Heart right ventricle (tissue), 16 donors: Measurements from ENCODE around the gene CYP4A11. TPM values are rescaled to one million over a fixed set of nuclear protein-coding genes. Genes with fewer than 3 reads are reported as not detected.
A peak's percentile ranks its signal among the peaks of the same experiment; 100 is the strongest.
"Not testable (repeated sequence)": the region's sequence is repeated elsewhere in the genome, so short reads cannot be mapped to it uniquely, and the experiment has no call there.

Experiments
- ATAC-seq, 8 donors: fragments of 200-7000 bp; cut with Tn5 transposase; one replicate each; pipeline ENCODE4 v1.9.1; 2020; ENCODE audit warnings: mild to moderate bottlenecking in 8 of 8, moderate library complexity in 8 of 8, moderate number of reproducible peaks in 1 of 8
- DNase-seq, 2 donors: peaks; one replicate each; pipeline ENCODE4 v3.0.0-alpha.2; 2020
- H3K27ac ChIP-seq, 10 donors: fragments of 200-600 bp; sonication (generic) in 2 of 10; one replicate each; pipeline versions ENCODE4 v1.5.0 to v1.8.0; 2020 to 2022; ENCODE audit warnings: mild to moderate bottlenecking in 3 of 10
- H3K27me3 ChIP-seq, 7 donors: fragments of 200-600 bp; one replicate each; pipeline ENCODE4 v1.8.0; 2021 to 2022; ENCODE audit warnings: mild to moderate bottlenecking in 2 of 7
- H3K36me3 ChIP-seq, 9 donors: fragments of 200-600 bp; sonication (generic) in 1 of 9; one replicate each; pipeline versions ENCODE4 v1.5.0 to v1.8.0; 2020 to 2022; ENCODE audit warnings: mild to moderate bottlenecking in 2 of 9
- H3K4me1 ChIP-seq, 9 donors: fragments of 200-600 bp; sonication (generic) in 1 of 9; one replicate each; pipeline versions ENCODE4 v1.5.0 to v1.8.0; 2020 to 2022; ENCODE audit warnings: mild to moderate bottlenecking in 4 of 9
- H3K4me3 ChIP-seq, 10 donors: fragments of 200-600 bp; sonication (generic) in 2 of 10; one replicate each; pipeline versions ENCODE4 v1.5.0 to v1.8.0; 2020 to 2022; ENCODE audit warnings: mild to moderate bottlenecking in 7 of 10, moderate library complexity in 2 of 10
- H3K9me3 ChIP-seq, 11 donors: fragments of 200-600 bp in 10 of 11; sonication (generic) in 2 of 11; one replicate each; pipeline versions ENCODE4 v1.5.0 to v1.8.0; 2013 to 2022; ENCODE audit warnings: mild to moderate bottlenecking in 2 of 11, control low read depth in 1 of 11, moderate library complexity in 1 of 11
- WGBS, 2 donors: extraction: QIAGEN DNeasy Blood & Tissue Kit; methylation state at CpG; one replicate each; pipeline ENCODE4 v1.1.7; 2013; ENCODE audit warnings: inconsistent platforms in 1 of 2; 5-methylcytosine and 5-hydroxymethylcytosine counted together
- intact Hi-C, 10 donors: fragments of 100-400 bp; cut with DNase I; formaldehyde crosslinking; loops; one replicate each; pipeline versions ENCODE4 v1.11.1 to v1.14.2; 2022
- polyA plus RNA-seq, 2 donors: library from polyadenylated mRNA; stranded (reverse); fragments of 200-250 nt; gene quantifications; one replicate each; pipeline ENCODE4 v1.2.3, GENCODE V29; 2013
- total RNA-seq, 10 donors: library from RNA; stranded (reverse); fragmentation: NEBNext Ultra II Directional in 3 of 10; extraction: Animal tissue kit (Norgen Biotek cat#: 25700) in 3 of 10; gene quantifications; one replicate each; pipeline versions ENCODE4 v1.2.1 to v1.2.4, GENCODE V29; 2021 to 2023
- TF ChIP-seq, protein P1 (sequence below), 9 donors: fragments of 200-600 bp; sonication (generic) in 2 of 9; IDR thresholded peaks; one replicate each; pipeline versions ENCODE4 v1.5.0 to v1.8.0; 2021 to 2022; ENCODE audit warnings: antibody characterized with exemption in 9 of 9, mild to moderate bottlenecking in 5 of 9, moderate library complexity in 1 of 9
- donor health status: Arrhythmogenic right ventricular cardiomyopathy.
- donor health status: ischemic (EF 13 %, LVEDD 7.1; RV severe dilation, severe dysfunction).
- donor health status: healthy with polysubstance abuse.
- donor health status: DM: no; HTN: yes; CAD: no.
- donor health status: DM: no; HTN: no; CAD: no.
- donor health status: ischemic (EF 25% LVEDD 6.9; RV normal size, moderate dysfunction).
- donor health status: ischemic (EF 25% LVEDD 5.7; RV mildly dilated, moderate dysfunction).
- donor health status: healthy.
- donor health status: DM: yes; HTN: yes; CAD: no.
- donor health status: Ischemic cardiomyopathy.
- donor health status: ischemic (EF 35%, LVEDD 5.7; RV mildly dilated, moderate dysfunction).
- donor health status: nonischemic (EF 11% LVEDD 7.7; RV severe dilation, severe dysfunction).
- donor health status: DM: yes; HTN: yes; CAD: no.
- donor health status: PGD.
- donor health status: ischemic (EF 29% LVEDD 5.4; RV normal size, mild dysfunction).
- donor health status: nonischemic (EF 23%, LVEDD 6.1; RV moderate dilation, normal function).

CYP4A11 gene
- total and polyA plus RNA-seq, 12 donors, result 0.01 to 0.25 (median 0.15) TPM; not detected in 9

DNA sequence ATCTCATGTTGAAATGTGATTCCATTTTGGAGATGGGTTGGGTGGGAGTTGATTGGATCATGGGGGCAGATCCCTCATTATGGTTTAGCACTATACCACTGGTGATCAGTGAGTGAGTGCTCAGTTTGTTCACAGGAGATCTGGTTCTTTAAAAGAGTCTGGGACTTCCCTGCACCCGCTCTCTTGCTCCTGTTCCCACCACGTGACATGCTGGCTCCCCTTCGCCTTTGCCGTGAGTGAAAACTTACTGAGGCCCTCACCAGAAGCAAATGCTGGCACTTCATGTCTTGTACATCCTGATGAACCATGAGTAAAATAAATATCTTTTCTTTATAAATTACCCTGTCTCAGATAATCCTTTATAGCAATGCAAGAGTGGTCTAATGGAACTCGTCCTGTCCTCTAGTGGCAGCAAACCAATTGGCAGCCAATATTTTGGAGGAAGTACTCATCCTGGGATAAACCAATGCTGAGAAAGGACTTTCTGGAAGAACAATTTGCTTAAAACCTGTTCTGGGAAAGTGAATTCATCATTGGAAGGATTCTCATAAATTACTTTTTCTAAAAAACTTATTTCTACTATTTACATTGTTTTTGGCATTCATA lies 27.8 kb upstream of the CYP4A11 start:
- no peaks in the 10 kb centered on the region for H3K4me1 ChIP-seq
- ATAC-seq, result no peak
- TF ChIP-seq, protein P1, sequence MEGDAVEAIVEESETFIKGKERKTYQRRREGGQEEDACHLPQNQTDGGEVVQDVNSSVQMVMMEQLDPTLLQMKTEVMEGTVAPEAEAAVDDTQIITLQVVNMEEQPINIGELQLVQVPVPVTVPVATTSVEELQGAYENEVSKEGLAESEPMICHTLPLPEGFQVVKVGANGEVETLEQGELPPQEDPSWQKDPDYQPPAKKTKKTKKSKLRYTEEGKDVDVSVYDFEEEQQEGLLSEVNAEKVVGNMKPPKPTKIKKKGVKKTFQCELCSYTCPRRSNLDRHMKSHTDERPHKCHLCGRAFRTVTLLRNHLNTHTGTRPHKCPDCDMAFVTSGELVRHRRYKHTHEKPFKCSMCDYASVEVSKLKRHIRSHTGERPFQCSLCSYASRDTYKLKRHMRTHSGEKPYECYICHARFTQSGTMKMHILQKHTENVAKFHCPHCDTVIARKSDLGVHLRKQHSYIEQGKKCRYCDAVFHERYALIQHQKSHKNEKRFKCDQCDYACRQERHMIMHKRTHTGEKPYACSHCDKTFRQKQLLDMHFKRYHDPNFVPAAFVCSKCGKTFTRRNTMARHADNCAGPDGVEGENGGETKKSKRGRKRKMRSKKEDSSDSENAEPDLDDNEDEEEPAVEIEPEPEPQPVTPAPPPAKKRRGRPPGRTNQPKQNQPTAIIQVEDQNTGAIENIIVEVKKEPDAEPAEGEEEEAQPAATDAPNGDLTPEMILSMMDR (IDR thresholded peaks at IDR 0.05), result peak in 2 of 9 donors; percentile 10 to 12
- H3K4me3 ChIP-seq, result no peak overlapping the region
- no peaks in the 10 kb centered on the region for H3K36me3 ChIP-seq
- H3K27ac ChIP-seq, result no peak overlapping the region
- H3K9me3 ChIP-seq, result peaks cover 0 to 9% (median 6%) of the 10 kb centered on the region in 11 donors
- H3K27me3 ChIP-seq, result no peaks in the 10 kb centered on the region
- WGBS, 2 donors, result 68 to 72% methylated on average over 5 of the region's 5 CpGs
- intact Hi-C loops, result no loop called here
- DNase-seq, result no peak

DNA sequence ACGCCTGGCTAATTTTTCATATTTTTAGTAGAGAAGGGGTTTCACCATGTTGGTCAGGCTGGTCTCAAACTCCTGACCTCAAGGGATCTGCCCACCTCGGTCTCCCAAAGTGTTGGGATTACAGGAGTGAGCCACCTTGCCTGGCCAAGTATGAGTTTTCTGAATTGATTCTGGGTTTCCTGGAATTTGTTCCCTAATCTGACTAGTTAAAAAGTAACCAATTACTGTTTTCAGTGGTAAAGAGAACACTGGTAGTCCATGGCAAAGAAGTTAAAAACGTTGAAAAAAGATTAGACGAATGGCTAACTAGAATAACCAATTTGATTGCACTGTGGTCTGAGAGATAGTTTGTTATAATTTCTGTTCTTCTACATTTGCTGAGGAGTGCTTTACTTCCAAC lies 21.0 kb upstream of the CYP4A11 start:
- H3K4me3 ChIP-seq, H3K27ac ChIP-seq, H3K4me1 ChIP-seq, DNase-seq, H3K27me3 ChIP-seq, H3K9me3 ChIP-seq, H3K36me3 ChIP-seq, ATAC-seq, intact Hi-C loops: not testable (repeated sequence)
- 62 to 74% methylated on average over 4 of the region's 4 CpGs for WGBS, 2 donors

DNA sequence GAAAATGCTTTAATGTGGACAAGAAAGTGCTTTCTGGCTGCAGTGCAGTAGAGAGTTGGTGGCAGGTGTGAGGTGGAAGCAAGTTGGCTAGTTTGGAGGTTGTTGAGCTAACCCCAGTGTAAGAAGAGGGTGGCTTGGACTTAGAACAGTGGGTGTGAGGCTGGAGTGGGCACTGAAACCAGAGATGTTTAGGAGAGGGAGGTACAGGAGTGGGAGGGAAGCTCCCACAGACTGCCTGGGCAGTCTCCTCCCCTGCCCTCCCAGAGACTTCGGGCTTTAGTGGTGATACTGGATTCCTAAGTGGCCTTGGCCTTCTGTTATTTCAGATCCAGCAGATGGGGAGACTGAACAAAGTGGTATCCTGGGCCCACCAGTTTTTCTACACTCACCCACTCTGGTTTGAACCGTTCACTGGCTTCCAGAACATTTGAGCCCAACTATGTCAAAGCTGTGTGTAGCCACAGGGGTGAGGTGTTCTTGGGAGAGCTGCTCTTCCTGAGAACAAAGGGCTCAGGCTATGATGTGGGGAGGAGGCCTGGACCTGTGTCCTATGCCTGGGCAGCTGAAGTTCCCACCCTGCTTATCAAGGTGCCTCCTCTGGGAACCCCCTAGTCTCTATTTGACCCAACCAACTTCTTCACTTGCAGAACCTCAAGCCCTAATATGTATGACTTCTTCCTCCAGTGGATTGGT lies 19.9 kb upstream of the CYP4A11 start:
- intact Hi-C loops, result no loop called here
- H3K36me3 ChIP-seq, result no peaks in the 10 kb centered on the region
- H3K9me3 ChIP-seq, result peaks cover 0 to 9% (median 0%) of the 10 kb centered on the region in 11 donors
- no peak overlapping the region for H3K27ac ChIP-seq
- no peaks in the 10 kb centered on the region for H3K27me3 ChIP-seq
- ATAC-seq, result no peak
- 71 to 72% methylated on average over 2 of the region's 2 CpGs for WGBS, 2 donors
- H3K4me3 ChIP-seq, result no peak overlapping the region
- DNase-seq, result no peak
- TF ChIP-seq, protein P1 (IDR thresholded peaks at IDR 0.05), result no peak
- H3K4me1 ChIP-seq, result no peaks in the 10 kb centered on the region

DNA sequence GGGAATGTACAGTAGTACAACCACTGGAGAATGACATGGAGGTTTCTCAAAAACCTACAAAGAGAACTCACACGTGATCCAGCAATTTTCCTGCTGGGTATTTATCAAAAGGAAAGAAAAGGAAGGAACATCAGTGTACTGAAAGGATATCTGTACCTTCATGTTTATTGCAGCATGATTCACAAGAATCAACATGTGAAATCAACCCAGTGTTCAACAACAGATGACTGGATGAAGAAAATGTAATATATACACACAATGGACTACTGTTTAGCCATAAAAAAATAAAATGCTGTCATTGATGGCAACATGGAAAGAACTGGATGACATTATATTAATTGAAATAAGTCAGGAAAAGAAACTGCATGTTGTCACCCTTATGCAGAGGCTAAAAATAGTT lies 19.0 kb upstream of the CYP4A11 start:
- ATAC-seq, result no peak

DNA sequence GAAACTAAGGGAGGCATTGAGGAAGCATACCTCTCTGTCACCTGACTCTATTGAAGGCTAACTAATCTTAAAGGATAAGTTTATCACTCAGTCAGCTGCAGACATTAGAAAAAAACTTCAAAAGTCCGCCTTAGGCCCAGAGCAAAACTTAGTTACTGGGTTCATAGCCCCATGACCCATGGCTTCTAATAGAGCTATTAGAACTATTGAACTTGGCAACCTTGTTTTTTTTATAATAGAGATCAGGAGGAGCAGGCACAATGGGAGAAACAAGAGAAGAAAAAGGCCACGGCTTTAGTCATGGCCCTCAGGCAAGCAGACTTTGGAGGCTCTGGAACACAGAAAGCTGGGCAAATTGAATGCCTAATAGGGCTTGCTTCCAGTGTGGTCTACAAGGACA lies 13.8 kb upstream of the CYP4A11 start:
- 76 to 77% methylated on average over 2 of the region's 2 CpGs for WGBS, 2 donors

More for the DNA sequence above, 19.0 kb upstream of the CYP4A11 start:
- DNase-seq, result no peak
- no peaks in the 10 kb centered on the region for H3K27me3 ChIP-seq
- H3K9me3 ChIP-seq, result peaks cover 0 to 9% (median 0%) of the 10 kb centered on the region in 11 donors
- H3K4me3 ChIP-seq, result no peak overlapping the region
- 38 to 46% methylated on average over 1 of the region's 1 CpG for WGBS, 2 donors
- no peaks in the 10 kb centered on the region for H3K36me3 ChIP-seq
- intact Hi-C loops, result no loop called here
- H3K4me1 ChIP-seq, result no peaks in the 10 kb centered on the region
- TF ChIP-seq, protein P1 (IDR thresholded peaks at IDR 0.05), result no peak
- no peak overlapping the region for H3K27ac ChIP-seq

DNA sequence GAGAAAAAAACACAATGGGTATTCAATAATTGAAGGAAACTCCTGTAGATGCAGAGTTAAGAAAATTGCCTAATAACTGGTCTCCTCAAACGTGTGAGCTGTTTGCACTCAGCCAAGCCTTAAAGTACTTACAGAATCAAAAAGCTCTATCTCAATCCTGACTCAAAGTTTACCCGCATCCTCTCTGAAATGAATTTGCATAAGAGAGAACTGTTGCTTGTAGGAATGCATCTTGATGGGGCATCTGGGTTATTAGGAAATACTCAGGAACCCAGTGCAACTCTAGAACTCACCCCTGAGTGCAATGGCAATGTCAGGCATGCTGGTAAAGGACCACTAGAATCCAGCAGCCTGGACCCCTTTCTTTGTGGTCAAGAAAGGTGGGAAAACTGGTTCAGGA lies 12.6 kb upstream of the CYP4A11 start:
- H3K4me3 ChIP-seq, H3K27me3 ChIP-seq, H3K4me1 ChIP-seq, DNase-seq, H3K36me3 ChIP-seq, ATAC-seq, intact Hi-C loops, H3K27ac ChIP-seq: not testable (repeated sequence)
- WGBS, 2 donors, result 56 to 60% methylated on average over 2 of the region's 2 CpGs
- peaks cover 0 to 17% (median 0%) of the 10 kb centered on the region in 11 donors for H3K9me3 ChIP-seq

More for the DNA sequence above, 13.8 kb upstream of the CYP4A11 start:
- H3K27me3 ChIP-seq, H3K36me3 ChIP-seq, DNase-seq, H3K27ac ChIP-seq, ATAC-seq, intact Hi-C loops, H3K4me3 ChIP-seq, H3K4me1 ChIP-seq: not testable (repeated sequence)
- H3K9me3 ChIP-seq, result peaks cover 0 to 17% (median 0%) of the 10 kb centered on the region in 11 donors

DNA sequence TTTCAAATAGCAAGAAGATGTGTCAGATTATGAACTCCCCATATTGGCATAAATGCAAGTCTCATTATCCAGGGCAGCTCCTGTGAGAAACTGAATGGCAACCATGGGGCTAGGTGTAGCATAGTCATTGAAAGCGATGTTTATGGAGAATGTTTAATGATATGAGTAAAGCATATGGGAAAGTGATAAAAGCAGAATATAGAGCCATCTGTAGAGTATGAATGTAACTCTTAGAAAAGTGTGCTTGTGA lies 8.1 kb upstream of the CYP4A11 start:
- H3K4me3 ChIP-seq, H3K27ac ChIP-seq, H3K27me3 ChIP-seq, intact Hi-C loops, H3K9me3 ChIP-seq, DNase-seq, ATAC-seq, H3K4me1 ChIP-seq, H3K36me3 ChIP-seq: not testable (repeated sequence)
- 96 to 98% methylated on average over 1 of the region's 1 CpG for WGBS, 2 donors
